NOMO-1 (cell line): Measurements from ENCODE around the gene NPY.

ENCODE experiments used
- DNase-seq, 2 experiments: peaks; one replicate each; lab custom pipeline; 2025; ENCODE audit not compliant: unreplicated experiment in 2 of 2; lab: John Stamatoyannopoulos, UW

The NPY gene

GRCh38 chr7:24312588-24312987 is 28.6 kb downstream of the NPY start:
- DNase-seq, result no peak

- no peak for DNase-seq
Observed at GRCh38 chr7:24313777-24314176, 29.8 kb downstream of the NPY start.

GRCh38 chr7:24316340-24316739 is 32.4 kb downstream of the NPY start:
- no peak for DNase-seq

- DNase-seq, result no peak
Observed at GRCh38 chr7:24318326-24318725, 34.3 kb downstream of the NPY start.

- no peak for DNase-seq
Observed at GRCh38 chr7:24319209-24319608, 35.2 kb downstream of the NPY start.

- no peak for DNase-seq
Observed at GRCh38 chr7:24323961-24324480, 40.0 kb downstream of the NPY start.

- DNase-seq, result no peak
Observed at GRCh38 chr7:24325708-24326107, 41.7 kb downstream of the NPY start.

- no peak for DNase-seq
Observed at GRCh38 chr7:24328050-24328449, 44.1 kb downstream of the NPY start.

- no peak for DNase-seq
Observed at GRCh38 chr7:24328894-24329293, 44.9 kb downstream of the NPY start.

GRCh38 chr7:24334012-24334411 is 50.0 kb downstream of the NPY start:
- no peak for DNase-seq

GRCh38 chr7:24334627-24335026 is 50.6 kb downstream of the NPY start:
- DNase-seq, result no peak

GRCh38 chr7:24336461-24336860 is 52.5 kb downstream of the NPY start:
- DNase-seq, result no peak

GRCh38 chr7:24337180-24337579 is 53.2 kb downstream of the NPY start:
- no peak for DNase-seq

- DNase-seq, result no peak
Observed at GRCh38 chr7:24339575-24339974, 55.6 kb downstream of the NPY start.

GRCh38 chr7:24340727-24341126 is 56.7 kb downstream of the NPY start:
- no peak for DNase-seq
